Mucosa of gallbladder (tissue), 1 donor: ENCODE results near the gene TBC1D10B. TPM values are rescaled to one million over a fixed set of nuclear protein-coding genes. Genes with fewer than 3 reads are reported as not detected.
"Not testable (repeated sequence)": the region's sequence is repeated elsewhere in the genome, so short reads cannot be mapped to it uniquely, and the experiment has no call there.

Experiments used
- DNase-seq: peaks from one replicate; pipeline ENCODE4 v3.0.0-alpha.2; 2020; ENCODE audit warnings: low spot score
- total RNA-seq: library from RNA; stranded (reverse); gene quantifications from one replicate; pipeline ENCODE4 v1.2.1, GENCODE V29; 2021
- donor health status: DM: no; HTN: no; CAD: no.

Gene TBC1D10B
- total RNA-seq, 1 donor from 2014 or later: 60.6 TPM

GRCh38 chr16:30397776-30398660 lies 27.7 kb upstream of the TBC1D10B start:
- no peak for DNase-seq

DNA sequence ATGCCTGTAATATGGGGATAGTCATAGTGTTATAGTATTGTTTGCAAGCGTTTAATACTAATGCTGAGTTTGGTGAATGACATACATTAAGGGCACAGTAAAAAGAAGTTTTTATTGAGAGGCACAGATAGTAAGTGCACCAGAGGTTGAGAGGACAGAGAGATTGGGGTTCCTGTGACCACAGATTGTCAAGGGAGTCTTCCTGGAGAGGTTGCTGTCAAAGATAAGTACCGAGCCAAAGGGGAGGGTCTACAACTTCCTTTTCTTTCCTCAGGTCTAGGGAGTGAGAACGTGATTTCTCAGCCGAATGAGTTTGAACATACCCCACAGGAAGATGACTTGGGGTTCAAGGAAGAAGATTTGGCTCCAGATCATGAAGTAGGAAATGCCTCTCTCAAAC lies 26.8 kb upstream of the TBC1D10B start:
- no peak for DNase-seq

DNA sequence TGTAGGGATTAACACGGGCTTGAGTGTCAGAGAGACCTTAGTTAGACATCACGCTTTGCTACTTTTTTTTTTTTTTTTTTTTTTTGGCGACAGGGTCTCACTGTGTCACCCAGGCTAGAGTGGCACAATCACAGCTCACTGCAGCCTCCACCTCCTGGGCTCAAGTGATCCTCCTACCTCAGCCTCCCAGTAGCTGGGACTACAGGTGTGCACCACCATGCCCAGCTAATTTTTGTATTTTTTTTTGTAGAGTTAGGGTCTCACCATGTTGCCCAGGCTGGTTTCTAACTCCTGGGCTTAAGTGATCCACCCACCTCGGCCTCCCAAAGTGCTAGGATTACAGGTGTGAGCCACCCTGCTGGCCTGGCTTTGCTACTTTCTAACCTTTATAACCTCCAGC lies 26.3 kb upstream of the TBC1D10B start:
- not testable (repeated sequence) for DNase-seq

DNA sequence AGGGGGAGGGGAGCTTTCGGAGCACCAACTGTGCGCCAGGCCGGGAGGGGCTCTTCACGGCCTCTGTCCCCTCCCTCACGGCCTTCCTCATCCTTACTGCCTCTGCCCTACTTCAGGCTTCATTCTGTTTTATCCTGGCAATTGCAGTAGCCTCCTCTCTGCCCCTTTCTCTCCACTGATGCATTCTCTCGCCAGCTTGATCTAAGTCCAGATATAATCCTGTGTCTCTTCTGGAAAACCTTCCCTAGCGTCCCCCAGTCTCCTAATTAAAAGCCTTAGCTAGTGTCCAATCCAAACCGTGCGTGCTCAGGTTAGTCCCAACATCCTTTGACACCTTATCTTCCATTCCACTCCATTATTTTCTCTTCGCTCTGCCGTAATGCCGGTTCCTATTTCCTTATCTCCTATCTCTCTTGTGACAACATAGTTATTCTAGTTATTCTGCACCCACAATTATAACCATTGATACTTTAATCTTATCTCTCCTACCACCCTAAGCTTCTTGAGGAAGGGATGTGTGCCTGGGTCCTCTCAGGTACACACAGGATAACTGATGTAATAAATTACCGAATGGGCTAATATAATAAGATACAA lies 25.8 kb upstream of the TBC1D10B start:
- no peak for DNase-seq

DNA sequence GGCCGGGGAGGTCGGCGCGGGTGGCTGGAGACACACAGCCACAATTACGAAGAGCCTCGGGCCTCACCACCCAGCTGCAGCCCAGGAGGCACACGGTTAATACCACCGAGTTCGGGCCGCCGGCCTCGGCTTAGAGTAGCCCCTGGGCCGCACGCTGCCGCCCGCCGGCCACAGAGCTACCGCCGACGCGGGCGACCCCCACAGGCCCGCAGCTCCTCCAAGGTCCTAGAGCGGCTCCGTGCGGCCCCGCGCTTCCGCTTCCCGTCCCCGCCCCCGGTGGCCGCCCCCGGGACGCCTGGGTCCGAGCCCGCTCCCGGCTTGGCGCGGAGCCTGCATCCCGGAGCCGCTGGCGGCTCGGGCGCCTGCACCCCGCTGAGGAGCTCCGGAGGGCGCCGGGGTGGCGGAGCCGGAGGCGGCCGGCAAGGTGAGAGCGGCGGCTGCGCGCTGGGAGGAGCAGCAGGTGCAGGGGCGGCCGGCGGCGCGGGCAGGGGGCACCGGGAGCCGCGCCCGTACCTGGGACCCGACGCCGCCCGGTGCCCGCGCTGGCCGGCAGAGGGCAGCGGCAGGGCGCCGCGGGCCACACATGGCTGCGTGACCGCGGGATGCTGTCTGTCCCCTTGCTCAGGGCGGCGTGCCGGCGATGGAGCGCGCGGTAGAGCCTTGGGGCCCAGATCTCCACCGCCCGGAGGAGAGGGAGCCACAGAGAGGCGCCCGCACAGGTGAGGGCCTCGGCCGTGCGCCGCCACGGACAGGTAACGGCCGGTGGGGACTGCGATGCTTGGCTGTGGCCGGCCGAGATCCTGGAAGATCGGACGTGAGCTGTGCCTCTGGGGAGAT lies 25.1 kb upstream of the TBC1D10B start, which contains the start of gene ZNF48:
Gene ZNF48 (plus strand): TSS at position 266 of the 837 bp plus-strand sequence. CDS start 375 bp downstream, at position 641.
- DNase-seq: peak; percentile 86

GRCh38 chr16:30394592-30395154 lies 24.4 kb upstream of the TBC1D10B start:
- DNase-seq: no peak

GRCh38 chr16:30383521-30383920 lies 13.2 kb upstream of the TBC1D10B start:
- no peak for DNase-seq

GRCh38 chr16:30382111-30382881 lies 12.0 kb upstream of the TBC1D10B start, which contains the start of gene SEPTIN1:
Gene SEPTIN1 (minus strand): TSS chr16:30382561. CDS start chr16:30382542, 19 bp downstream.
- no peak for DNase-seq

GRCh38 chr16:30381291-30382041 lies 11.2 kb upstream of the TBC1D10B start:
- no peak for DNase-seq

DNA sequence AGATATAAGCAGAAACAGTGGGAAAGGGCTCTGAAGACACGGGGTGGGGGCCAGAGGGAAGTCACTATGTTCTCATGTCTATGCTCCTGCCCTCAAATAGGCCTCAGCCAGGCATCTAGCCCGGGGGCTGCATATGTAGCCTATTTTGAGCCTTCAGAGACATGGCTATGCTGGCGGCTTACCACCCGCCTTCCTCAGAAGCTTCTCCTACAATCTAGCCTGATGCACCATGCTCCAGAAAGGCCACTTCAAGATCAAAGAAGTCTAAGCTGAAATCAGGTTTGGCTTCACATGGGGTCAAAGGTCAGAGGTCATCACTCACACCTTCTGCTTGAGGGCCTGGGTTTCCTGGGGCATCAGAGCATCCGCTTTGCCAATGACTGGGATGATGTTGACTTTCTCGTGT lies 10.5 kb upstream of the TBC1D10B start:
- no peak for DNase-seq

DNA sequence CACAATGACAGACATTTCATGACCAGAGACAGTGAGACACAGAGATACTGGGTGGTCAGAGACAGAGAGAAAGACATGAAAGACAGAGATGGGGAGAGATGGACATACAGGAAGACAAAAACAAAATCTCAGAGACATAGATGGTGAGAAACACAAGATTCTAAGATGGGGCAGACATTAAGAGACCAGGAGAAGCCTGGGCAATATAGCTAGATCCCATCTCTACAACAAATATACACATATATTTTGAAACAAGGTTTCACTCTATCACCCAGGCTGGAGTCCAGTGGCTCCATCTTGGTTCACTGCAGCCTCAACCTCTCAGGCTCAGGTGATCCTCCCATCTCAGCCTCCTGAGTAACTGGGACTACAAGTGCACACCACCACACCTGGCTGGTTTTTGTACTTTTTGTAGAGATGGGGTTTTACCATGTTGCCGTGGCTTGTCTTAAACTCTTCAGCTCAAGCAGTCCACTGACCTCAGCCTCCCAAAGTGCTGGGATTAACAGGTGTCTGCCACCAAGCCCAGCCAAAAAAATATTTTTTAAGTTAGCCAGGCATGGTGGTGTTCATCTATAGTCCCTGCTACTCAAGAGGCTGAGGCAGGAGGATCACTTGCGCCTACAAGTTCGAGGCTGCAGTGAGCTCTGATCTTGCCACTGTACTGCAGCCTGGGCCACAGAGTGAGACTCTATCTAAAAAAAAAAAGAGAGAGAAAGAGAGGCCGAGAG lies 9.9 kb upstream of the TBC1D10B start:
- DNase-seq: no peak

- DNase-seq: no peak
These were observed 9.0 kb upstream of the TBC1D10B start for GRCh38 chr16:30379158-30379783.

DNA sequence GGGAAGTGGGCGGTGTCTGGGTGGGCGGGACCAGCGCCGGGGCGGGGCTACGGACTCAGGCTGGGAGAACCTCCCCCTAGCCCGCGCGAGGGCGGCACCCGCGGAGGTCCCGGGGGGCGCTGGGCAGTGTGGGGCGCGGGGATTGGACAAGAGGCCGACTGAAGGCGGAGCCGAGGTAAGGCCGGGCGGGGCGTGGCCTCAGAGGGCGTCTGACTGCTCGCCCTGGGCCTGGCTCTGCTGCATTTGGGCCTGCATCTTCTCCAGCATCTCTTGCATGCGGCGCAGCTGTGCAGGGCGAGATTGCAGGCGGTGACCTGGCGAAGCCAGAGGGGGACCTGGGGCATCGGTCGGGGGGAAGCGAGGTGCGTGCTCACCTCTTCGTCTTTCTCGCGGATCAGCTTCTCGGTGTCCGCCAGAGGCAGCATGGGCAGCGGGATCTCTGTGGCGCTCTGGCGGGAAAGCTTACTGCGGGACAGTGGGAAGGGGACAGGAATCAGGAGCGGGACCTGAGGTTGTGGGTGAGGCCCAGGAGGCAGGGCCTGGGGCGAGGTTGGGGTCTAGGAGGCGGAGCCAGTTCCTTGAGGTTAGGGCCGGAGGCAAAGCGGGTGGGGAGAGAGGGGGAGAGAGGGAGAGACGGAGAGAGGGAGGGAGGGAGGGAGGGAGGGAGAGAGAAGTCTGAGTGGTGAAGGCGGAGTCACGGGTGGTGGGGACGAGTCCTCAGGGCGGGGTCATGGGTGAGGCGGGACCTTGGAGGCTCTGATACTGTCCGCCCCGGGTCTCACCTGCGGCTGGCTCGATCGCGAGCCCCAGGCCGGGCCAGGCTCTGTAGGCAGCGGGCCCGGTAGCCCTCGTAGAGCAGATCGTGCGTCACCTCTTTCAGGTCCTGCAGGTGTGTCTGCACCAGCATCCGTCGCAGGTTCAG lies 8.2 kb upstream of the TBC1D10B start:
- peak; percentile 99 for DNase-seq

- DNase-seq: peak; percentile 92
These were observed 7.5 kb upstream of the TBC1D10B start for GRCh38 chr16:30377812-30378235.

DNA sequence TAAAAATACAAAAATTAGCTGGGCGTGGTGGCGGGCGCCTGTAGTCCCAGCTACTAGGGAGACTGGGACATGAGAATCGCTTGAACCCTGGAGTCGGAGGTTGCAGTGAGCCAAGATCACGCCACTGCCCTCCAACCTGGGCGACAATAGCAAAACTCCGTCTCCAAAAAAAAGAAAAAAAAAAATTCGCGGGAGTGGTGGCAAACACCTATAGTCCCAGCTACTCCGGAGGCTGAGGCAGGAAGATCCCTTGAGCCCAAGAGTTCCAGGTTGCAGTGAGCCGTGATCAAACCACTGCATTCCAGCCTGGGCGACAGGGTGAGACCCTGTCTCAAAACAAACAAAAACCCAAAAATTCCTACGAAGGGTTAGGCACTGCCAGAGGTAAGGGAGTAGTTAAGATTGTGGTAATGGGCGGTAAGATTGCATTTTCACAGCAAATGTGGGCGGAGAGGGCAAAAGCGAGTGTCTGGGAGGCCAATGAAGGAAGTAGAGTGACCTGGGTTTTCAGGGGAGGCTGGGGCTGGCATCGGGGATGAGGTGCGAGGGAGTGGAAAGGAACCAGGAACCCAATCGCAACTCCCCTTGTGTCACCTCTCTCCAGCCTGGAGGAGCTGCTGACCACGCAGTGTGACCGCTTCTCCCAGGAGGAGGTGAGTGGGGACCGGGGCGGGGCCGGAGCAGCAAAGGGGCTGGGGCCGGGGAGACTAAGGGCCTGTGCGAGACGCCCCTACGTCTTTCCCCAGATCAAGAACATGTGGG lies 6.9 kb upstream of the TBC1D10B start:
- no peak for DNase-seq

DNA sequence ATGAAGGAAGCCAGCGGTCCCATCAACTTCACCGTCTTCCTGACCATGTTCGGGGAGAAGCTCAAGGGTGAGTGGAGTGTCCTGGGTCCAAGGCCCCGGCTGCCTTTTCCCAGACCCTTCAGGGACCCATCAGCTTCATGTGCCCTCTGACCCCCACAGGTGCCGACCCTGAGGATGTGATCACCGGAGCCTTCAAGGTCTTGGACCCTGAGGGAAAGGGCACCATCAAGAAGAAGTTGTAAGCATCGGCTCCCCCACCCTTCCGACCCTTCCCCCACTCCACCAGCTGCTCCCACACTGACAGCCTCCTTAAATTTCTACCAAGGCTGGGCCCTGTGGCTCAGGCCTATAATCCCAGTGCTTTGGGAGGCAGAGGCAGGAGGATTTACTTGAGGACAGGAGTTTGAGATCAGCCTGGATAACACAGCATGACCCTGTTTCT lies 6.2 kb upstream of the TBC1D10B start:
- no peak for DNase-seq

GRCh38 chr16:30375864-30376263 lies 5.6 kb upstream of the TBC1D10B start:
- DNase-seq: no peak
